Measurements from ENCODE around the gene TMEM179.

The TMEM179 gene

GRCh38 chr14:104547310-104547997 lies 57.1 kb downstream of the TMEM179 start:
- FAIRE-seq (no peak), DNase-seq (ENCODE audit: insufficient read length, low spot score) (no peak)

- FAIRE-seq (no peak), DNase-seq (ENCODE audit: insufficient read length, low spot score) (no peak)
These were observed 57.8 kb downstream of the TMEM179 start for GRCh38 chr14:104546591-104547309.

- DNase-seq (ENCODE audit: insufficient read length, low spot score) (no peak), FAIRE-seq (no peak)
These were observed 58.5 kb downstream of the TMEM179 start for GRCh38 chr14:104545942-104546501.

- FAIRE-seq (no peak), DNase-seq (ENCODE audit: insufficient read length, low spot score) (no peak)
These were observed 59.2 kb downstream of the TMEM179 start for GRCh38 chr14:104545151-104545941.

- no peak for DNase-seq (ENCODE audit: insufficient read length, low spot score)
- no peak for FAIRE-seq
These were observed 60.1 kb downstream of the TMEM179 start for GRCh38 chr14:104544362-104544961.

GRCh38 chr14:104542871-104543830 lies 61.4 kb downstream of the TMEM179 start:
- no peak for FAIRE-seq
- DNase-seq (ENCODE audit: insufficient read length, low spot score) = no peak

- no peak for FAIRE-seq
- DNase-seq (ENCODE audit: insufficient read length, low spot score) = no peak
These were observed 62.6 kb downstream of the TMEM179 start for GRCh38 chr14:104541905-104542465.
